ENCODE measurements around the gene LCNL1.

The LCNL1 gene

GRCh38 chr9:136981588-136982231 lies 1.1 kb upstream of the LCNL1 start:
- peaks cover 43% of the 10 kb centered on the region for H3K27me3 ChIP-seq (ENCODE audit: insufficient read depth, low read length)
- H3K4me3 ChIP-seq (ENCODE audit: low read length): no peak overlapping the region
- H3K4me1 ChIP-seq (ENCODE audit: insufficient read depth, low read length): no peaks in the 10 kb centered on the region; the same call in 1 of the 2 replicates
- no peak overlapping the region for H3K27ac ChIP-seq (ENCODE audit: low read length)
- H3K9ac ChIP-seq (ENCODE audit: low read depth, low read length): no peak overlapping the region
- H3K9me3 ChIP-seq (ENCODE audit: insufficient read depth, low read depth, low read length): no peaks in the 10 kb centered on the region
- H3K36me3 ChIP-seq (ENCODE audit: insufficient read depth, low read depth, low read length): no peaks in the 10 kb centered on the region

DNA sequence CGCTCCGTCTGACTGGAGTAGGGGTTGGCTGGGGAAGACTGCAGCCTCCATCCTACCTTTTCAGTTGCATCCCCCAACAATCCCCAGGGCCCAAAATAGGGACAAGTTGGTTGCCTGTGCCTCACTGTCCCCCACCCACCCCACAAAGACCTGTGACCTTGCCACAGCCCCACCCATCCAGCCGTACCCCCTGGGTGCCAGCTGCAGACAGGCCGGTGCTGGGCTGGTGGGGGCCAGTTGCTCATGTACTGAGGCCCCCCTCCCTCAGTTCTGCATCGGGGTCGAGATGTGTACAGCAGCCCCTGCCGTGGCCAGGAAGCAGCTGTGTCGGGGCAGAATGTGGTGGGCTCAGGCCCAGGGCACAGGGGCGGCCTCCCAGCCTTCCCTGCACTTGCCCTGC lies 374 bp downstream of the LCNL1 start:
- no peak overlapping the region for H3K4me3 ChIP-seq (ENCODE audit: low read length)
- no peaks in the 10 kb centered on the region for H3K36me3 ChIP-seq (ENCODE audit: insufficient read depth, low read depth, low read length)
- no peak overlapping the region for H3K9ac ChIP-seq (ENCODE audit: low read depth, low read length)
- no peaks in the 10 kb centered on the region for H3K9me3 ChIP-seq (ENCODE audit: insufficient read depth, low read depth, low read length)
- no peaks in the 10 kb centered on the region; the same call in 1 of the 2 replicates for H3K4me1 ChIP-seq (ENCODE audit: insufficient read depth, low read length)
- peaks cover 37% of the 10 kb centered on the region for H3K27me3 ChIP-seq (ENCODE audit: insufficient read depth, low read length)
- no peak overlapping the region for H3K27ac ChIP-seq (ENCODE audit: low read length)

GRCh38 chr9:136983656-136984314 lies 992 bp downstream of the LCNL1 start:
- no peak overlapping the region for H3K27ac ChIP-seq (ENCODE audit: low read length)
- no peaks in the 10 kb centered on the region for H3K9me3 ChIP-seq (ENCODE audit: insufficient read depth, low read depth, low read length)
- H3K4me1 ChIP-seq (ENCODE audit: insufficient read depth, low read length): no peaks in the 10 kb centered on the region; the same call in 1 of the 2 replicates

GRCh38 chr9:136984464-136985026 lies 1.8 kb downstream of the LCNL1 start:
- H3K36me3 ChIP-seq (ENCODE audit: insufficient read depth, low read depth, low read length): no peaks in the 10 kb centered on the region
- H3K27ac ChIP-seq (ENCODE audit: low read length): no peak overlapping the region
- H3K4me3 ChIP-seq (ENCODE audit: low read length): peak overlapping the region; percentile 45; the same call in 1 of the 2 replicates
- H3K4me1 ChIP-seq (ENCODE audit: insufficient read depth, low read length): no peaks in the 10 kb centered on the region
- peaks cover 37% of the 10 kb centered on the region for H3K27me3 ChIP-seq (ENCODE audit: insufficient read depth, low read length)
- H3K9me3 ChIP-seq (ENCODE audit: insufficient read depth, low read depth, low read length): no peaks in the 10 kb centered on the region
- no peak overlapping the region for H3K9ac ChIP-seq (ENCODE audit: low read depth, low read length)

More at GRCh38 chr9:136983656-136984314, 992 bp downstream of the LCNL1 start:
- Histone ChIP-seq H3K27me3 (ENCODE audit: insufficient read depth, low read length) (peaks cover 37% of the 10 kb centered on the region), H3K9ac (ENCODE audit: low read depth, low read length) (no peak overlapping the region), H3K4me3 (ENCODE audit: low read length) (no peak overlapping the region), H3K36me3 (ENCODE audit: insufficient read depth, low read depth, low read length) (no peaks in the 10 kb centered on the region)

GRCh38 chr9:136985027-136985602 lies 2.3 kb downstream of the LCNL1 start:
- H3K9me3 ChIP-seq (ENCODE audit: insufficient read depth, low read depth, low read length): no peaks in the 10 kb centered on the region
- H3K9ac ChIP-seq (ENCODE audit: low read depth, low read length): no peak overlapping the region
- H3K36me3 ChIP-seq (ENCODE audit: insufficient read depth, low read depth, low read length): no peaks in the 10 kb centered on the region
- H3K27ac ChIP-seq (ENCODE audit: low read length): no peak overlapping the region
- H3K27me3 ChIP-seq (ENCODE audit: insufficient read depth, low read length): peaks cover 37% of the 10 kb centered on the region
- H3K4me1 ChIP-seq (ENCODE audit: insufficient read depth, low read length): no peaks in the 10 kb centered on the region
- H3K4me3 ChIP-seq (ENCODE audit: low read length): peak overlapping the region; percentile 45; the same call in 1 of the 2 replicates

GRCh38 chr9:136985853-136986252 lies 3.1 kb downstream of the LCNL1 start:
- Histone ChIP-seq H3K27ac (ENCODE audit: low read length) (no peak overlapping the region), H3K27me3 (ENCODE audit: insufficient read depth, low read length) (peaks cover 45% of the 10 kb centered on the region), H3K9me3 (ENCODE audit: insufficient read depth, low read depth, low read length) (no peaks in the 10 kb centered on the region), H3K36me3 (ENCODE audit: insufficient read depth, low read depth, low read length) (no peaks in the 10 kb centered on the region), H3K9ac (ENCODE audit: low read depth, low read length) (no peak overlapping the region), H3K4me3 (ENCODE audit: low read length) (no peak overlapping the region; the same call in 1 of the 2 replicates), H3K4me1 (ENCODE audit: insufficient read depth, low read length) (no peaks in the 10 kb centered on the region)

DNA sequence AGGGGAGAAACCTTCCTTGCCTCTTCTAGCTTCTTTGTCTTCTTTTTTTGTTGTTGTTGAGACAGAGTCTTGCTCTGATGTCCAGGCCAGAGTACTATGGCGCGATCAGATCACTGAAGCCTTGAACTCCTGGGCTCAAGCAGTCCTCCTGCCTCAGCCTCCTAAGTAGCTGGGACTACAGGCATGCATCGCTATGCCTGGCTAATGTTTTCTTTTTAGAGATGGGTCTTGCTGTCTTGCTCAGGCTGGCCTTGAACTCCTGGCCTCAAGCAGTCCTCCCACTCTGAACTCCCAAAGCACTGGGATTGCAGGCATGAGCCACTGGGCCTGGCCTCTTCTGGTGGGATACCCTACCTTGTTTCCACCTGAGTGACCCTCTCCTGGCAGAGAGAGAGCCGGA lies 6.1 kb downstream of the LCNL1 start:
- no peak overlapping the region for H3K4me3 ChIP-seq (ENCODE audit: low read length)
- no peak overlapping the region for H3K9ac ChIP-seq (ENCODE audit: low read depth, low read length)
- H3K4me1 ChIP-seq (ENCODE audit: insufficient read depth, low read length): no peaks in the 10 kb centered on the region
- peaks cover 47% of the 10 kb centered on the region for H3K27me3 ChIP-seq (ENCODE audit: insufficient read depth, low read length)
- peaks cover 2% of the 10 kb centered on the region; the same call in 1 of the 2 replicates for H3K36me3 ChIP-seq (ENCODE audit: insufficient read depth, low read depth, low read length)
- no peak overlapping the region for H3K27ac ChIP-seq (ENCODE audit: low read length)
- no peaks in the 10 kb centered on the region for H3K9me3 ChIP-seq (ENCODE audit: insufficient read depth, low read depth, low read length)

- Histone ChIP-seq H3K4me1 (ENCODE audit: insufficient read depth, low read length) (no peaks in the 10 kb centered on the region), H3K9ac (ENCODE audit: low read depth, low read length) (no peak overlapping the region), H3K27me3 (ENCODE audit: insufficient read depth, low read length) (peaks cover 32% of the 10 kb centered on the region), H3K9me3 (ENCODE audit: insufficient read depth, low read depth, low read length) (no peaks in the 10 kb centered on the region), H3K4me3 (ENCODE audit: low read length) (no peak overlapping the region), H3K27ac (ENCODE audit: low read length) (no peak overlapping the region), H3K36me3 (ENCODE audit: insufficient read depth, low read depth, low read length) (peaks cover 5% of the 10 kb centered on the region; the same call in 1 of the 2 replicates)
Observed at GRCh38 chr9:136990242-136990911, 7.6 kb downstream of the LCNL1 start.

DNA sequence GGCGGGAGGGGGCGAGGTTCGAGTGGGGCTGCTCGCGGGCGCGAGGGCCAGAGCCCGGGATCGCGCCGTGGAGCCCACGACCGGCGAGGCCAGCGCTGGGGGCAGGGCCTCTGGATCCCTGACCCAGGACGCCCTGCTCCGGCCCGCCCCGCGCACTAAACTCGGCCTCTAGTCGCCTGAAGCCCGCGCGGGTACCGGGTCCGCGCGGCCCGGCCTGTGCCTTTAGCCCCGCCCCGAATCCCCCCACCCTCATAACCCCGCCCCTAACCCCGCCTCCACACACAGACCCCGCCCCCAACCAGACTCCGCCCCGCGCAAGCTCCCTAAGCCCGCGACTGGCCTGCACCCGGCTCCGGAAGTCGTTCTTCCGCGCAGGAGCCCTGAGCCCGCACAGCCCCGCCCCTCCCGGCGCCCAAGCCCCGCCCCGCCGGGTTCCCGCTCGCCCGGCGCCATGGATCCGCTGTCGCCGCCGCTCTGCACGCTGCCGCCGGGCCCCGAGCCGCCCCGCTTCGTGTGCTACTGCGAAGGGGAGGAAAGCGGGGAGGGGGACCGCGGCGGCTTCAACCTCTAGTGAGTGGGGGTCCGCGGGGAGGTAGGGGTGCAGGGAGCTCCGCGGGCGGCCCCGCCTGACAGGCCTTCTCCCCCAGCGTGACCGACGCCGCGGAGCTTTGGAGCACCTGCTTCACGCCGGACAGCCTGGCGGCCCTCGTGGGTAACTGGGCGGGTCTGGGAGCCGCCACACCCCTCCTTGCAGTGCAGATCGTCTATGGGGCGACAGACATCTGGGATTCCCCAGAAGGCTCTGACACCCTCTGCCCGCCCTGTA lies 9.4 kb downstream of the LCNL1 start, which contains the start of gene PAXX:
PAXX (plus strand) TSS at position 430 of the 826 bp plus-strand sequence; CDS start at position 452, 22 bp downstream.
- Histone ChIP-seq H3K4me3 (ENCODE audit: low read length) (peak within 1 kb of the TSS; percentile 88), H3K27me3 (ENCODE audit: insufficient read depth, low read length) (peaks cover 16% of the 10 kb centered on the region), H3K9me3 (ENCODE audit: insufficient read depth, low read depth, low read length) (no peaks in the 10 kb centered on the region), H3K9ac (ENCODE audit: low read depth, low read length) (peak within 1 kb of the TSS; percentile 83), H3K27ac (ENCODE audit: low read length) (no peak within 1 kb of the TSS), H3K36me3 (ENCODE audit: insufficient read depth, low read depth, low read length) (peaks cover 5% of the 10 kb centered on the region; the same call in 1 of the 2 replicates), H3K4me1 (ENCODE audit: insufficient read depth, low read length) (no peaks in the 10 kb centered on the region; the same call in 1 of the 2 replicates)

DNA sequence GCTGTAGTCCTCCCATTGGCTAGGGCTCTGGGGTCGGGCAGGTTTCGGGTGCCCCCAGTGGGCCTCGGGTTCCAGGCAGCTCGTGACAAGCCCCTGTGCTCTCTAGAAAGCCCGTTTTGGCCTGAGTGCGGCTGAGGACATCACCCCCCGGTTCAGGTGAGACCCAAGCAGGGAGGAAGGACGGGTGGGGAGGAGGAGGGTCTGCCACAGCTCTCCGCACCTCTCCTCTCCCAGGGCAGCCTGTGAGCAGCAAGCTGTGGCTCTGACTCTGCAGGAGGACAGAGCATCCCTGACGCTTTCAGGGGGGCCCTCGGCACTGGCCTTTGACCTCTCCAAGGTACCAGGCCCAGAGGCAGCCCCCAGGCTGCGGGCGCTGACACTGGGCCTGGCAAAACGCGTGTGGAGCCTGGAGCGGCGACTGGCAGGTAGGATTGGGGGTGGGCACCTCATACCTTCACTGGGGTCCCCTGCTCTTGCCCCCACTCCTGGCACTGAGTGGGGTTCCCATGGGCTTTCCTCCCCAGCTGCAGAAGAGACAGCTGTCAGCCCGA lies 10.1 kb downstream of the LCNL1 start:
- Histone ChIP-seq H3K4me1 (ENCODE audit: insufficient read depth, low read length) (no peaks in the 10 kb centered on the region; the same call in 1 of the 2 replicates), H3K9ac (ENCODE audit: low read depth, low read length) (peak overlapping the region; percentile 83), H3K36me3 (ENCODE audit: insufficient read depth, low read depth, low read length) (peaks cover 5% of the 10 kb centered on the region; the same call in 1 of the 2 replicates), H3K4me3 (ENCODE audit: low read length) (peak overlapping the region; percentile 88), H3K27ac (ENCODE audit: low read length) (no peak overlapping the region), H3K27me3 (ENCODE audit: insufficient read depth, low read length) (peaks cover 16% of the 10 kb centered on the region), H3K9me3 (ENCODE audit: insufficient read depth, low read depth, low read length) (no peaks in the 10 kb centered on the region)

Data from iPS-20b (cell line).